Measurements from ENCODE around the gene EZR. TPM values are rescaled to one million over a fixed set of nuclear protein-coding genes. Genes with fewer than 3 reads are reported as not detected.

The EZR gene
- total RNA-seq, 1 experiment from 2014 or later, result 1,402 TPM

GRCh38 chr6:158832026-158832425, 12.9 kb upstream of the EZR start:
- Histone ChIP-seq H3K79me2 (ENCODE audit: insufficient read depth, low read length) (no peaks in the 10 kb centered on the region), H4K20me1 (ENCODE audit: insufficient read depth) (no peaks in the 10 kb centered on the region), H3K36me3 (ENCODE audit: control insufficient read depth in 1 of 2, insufficient read depth in 2 of 2, low read length in 2 of 2) (no peaks in the 10 kb centered on the region), H3K27ac (ENCODE audit: low read depth, low read length) (no peak overlapping the region), H3K4me1 (ENCODE audit: control insufficient read depth in 1 of 2, insufficient read depth in 2 of 2, low read length in 2 of 2) (peaks cover 3 to 23% of the 10 kb centered on the region in 2 experiments; a peak in 1 of 4 replicates), H3K9ac (ENCODE audit: low read length) (no peak overlapping the region), H3K9me3 (ENCODE audit: control insufficient read depth in 1 of 2, insufficient read depth in 1 of 2, low read depth in 1 of 2, low read length in 2 of 2) (no peaks in the 10 kb centered on the region), H3K27me3 (ENCODE audit: insufficient read depth, low read length) (no peaks in the 10 kb centered on the region), H3K4me2 (ENCODE audit: low read length) (0 out of 2 replicates have a peak overlapping the region, but pooled peaks have one; percentile 12), H3K9me2 (ENCODE audit: insufficient read depth) (no peaks in the 10 kb centered on the region), H2AFZ (ENCODE audit: low read depth, low read length, poor library complexity, severe bottlenecking) (no peak overlapping the region), H3K4me3 (replicated peaks in 1 of 2; ENCODE audit: low read depth in 1 of 2, low read length in 2 of 2) (no peak overlapping the region)
- intact Hi-C loops (cut with micrococcal nuclease), result no loop called here
- CTCF ChIA-PET, result no interaction called here
- POLR2A ChIA-PET, result interaction anchor here (1.1 to 1.2 kb wide), 3 partner anchors 13 to 38 kb away, joined by 3 read pairs; partner anchors contain the start of gene EZR
- ATAC-seq (no peak), DNase-seq (ENCODE audit: low read depth, low spot score) (no peak)
- no TSS peak for BruUV-seq (replicated peaks)
- no peak for TF ChIP-seq ZFX (IDR thresholded peaks at IDR 0.05)
- TF ChIP-seq REST (IDR thresholded peaks at IDR 0.05; ENCODE audit: low read depth), result no peak
- no peak for TF ChIP-seq EZH2phosphoT487 (IDR thresholded peaks at IDR 0.05; ENCODE audit: borderline replicate concordance)
- TF ChIP-seq CEBPB (IDR thresholded peaks at IDR 0.05; ENCODE audit: low read depth), result no peak
- no peak for TF ChIP-seq ATF3 (IDR thresholded peaks at IDR 0.05)
- RAD21 ChIA-PET (ENCODE audit: low non-redundant PET in 1 of 2, low total read pairs in 2 of 2, uncharacterized antibody in 2 of 2, unreplicated experiment in 2 of 2), result no interaction called here

GRCh38 chr6:158831571-158831970, 12.4 kb upstream of the EZR start:
- Histone ChIP-seq H4K20me1 (ENCODE audit: insufficient read depth) (no peaks in the 10 kb centered on the region), H3K27me3 (ENCODE audit: insufficient read depth, low read length) (no peaks in the 10 kb centered on the region), H3K9me2 (ENCODE audit: insufficient read depth) (no peaks in the 10 kb centered on the region), H3K4me1 (ENCODE audit: control insufficient read depth in 1 of 2, insufficient read depth in 2 of 2, low read length in 2 of 2) (peaks cover 3 to 23% of the 10 kb centered on the region in 2 experiments; a peak in 1 of 4 replicates), H3K27ac (ENCODE audit: low read depth, low read length) (no peak overlapping the region), H3K79me2 (ENCODE audit: insufficient read depth, low read length) (no peaks in the 10 kb centered on the region), H2AFZ (ENCODE audit: low read depth, low read length, poor library complexity, severe bottlenecking) (no peak overlapping the region), H3K4me3 (replicated peaks in 1 of 2; ENCODE audit: low read depth in 1 of 2, low read length in 2 of 2) (no peak overlapping the region), H3K9ac (ENCODE audit: low read length) (no peak overlapping the region), H3K4me2 (ENCODE audit: low read length) (0 out of 2 replicates have a peak overlapping the region, but pooled peaks have one; percentile 12), H3K9me3 (ENCODE audit: control insufficient read depth in 1 of 2, insufficient read depth in 1 of 2, low read depth in 1 of 2, low read length in 2 of 2) (no peaks in the 10 kb centered on the region), H3K36me3 (ENCODE audit: control insufficient read depth in 1 of 2, insufficient read depth in 2 of 2, low read length in 2 of 2) (no peaks in the 10 kb centered on the region)
- no peak for ATAC-seq
- no TSS peak for BruUV-seq (replicated peaks)
- ChIA-PET POLR2A (interaction anchor here (0.8 to 1.2 kb wide), 2 partner anchors 9 to 12 kb away, joined by 3 read pairs; partner anchors contain the start of gene EZR), CTCF (no interaction called here), RAD21 (ENCODE audit: low non-redundant PET in 1 of 2, low total read pairs in 2 of 2, uncharacterized antibody in 2 of 2, unreplicated experiment in 2 of 2) (no interaction called here)
- DNase-seq (ENCODE audit: low read depth, low spot score), result no peak
- intact Hi-C loops (cut with micrococcal nuclease), result no loop called here
- TF ChIP-seq TCF7L2 (IDR thresholded peaks at IDR 0.05; ENCODE audit: borderline replicate concordance, extremely low read depth, insufficient read depth, insufficient read length) (no peak), SRF (IDR thresholded peaks at IDR 0.05; ENCODE audit: low read depth) (no peak), SIN3A (IDR thresholded peaks at IDR 0.05; ENCODE audit: low read depth) (no peak), SP1 (IDR thresholded peaks at IDR 0.05; ENCODE audit: low read depth) (no peak), CTCF (IDR thresholded peaks at IDR 0.05 in 2 of 3, conservative IDR thresholded peaks at IDR 0.05 in 1 of 3; ENCODE audit: borderline replicate concordance in 1 of 3, insufficient read depth in 1 of 3, low read depth in 2 of 3, low read length in 2 of 3) (no peak), EZH2 (IDR thresholded peaks at IDR 0.05) (no peak), ZFX (IDR thresholded peaks at IDR 0.05) (no peak), EGR1 (IDR thresholded peaks at IDR 0.05; ENCODE audit: low read depth) (no peak), ATF3 (IDR thresholded peaks at IDR 0.05) (no peak), POLR2A (IDR thresholded peaks at IDR 0.05; ENCODE audit: borderline replicate concordance, extremely low read depth, insufficient read depth, insufficient read length) (no peak), MAX (IDR thresholded peaks at IDR 0.05) (no peak)

Data from HCT116 (cell line).